Stomach (tissue), 9 donors: ENCODE results near the gene DUSP8. TPM values are rescaled to one million over a fixed set of nuclear protein-coding genes. Genes with fewer than 3 reads are reported as not detected.

ENCODE experiments used
- DNase-seq, 2 donors: peaks; one replicate each; pipeline versions ENCODE4 v3.0.0 to v3.0.0-alpha.2; 2013 to 2019
- H3K27ac ChIP-seq, 5 donors: fragments of 200-600 bp in 4 of 5; sonication (generic) in 4 of 5; one replicate each; pipeline ENCODE4 v1.5.1; 2013 to 2019; ENCODE audit warnings: mild to moderate bottlenecking in 1 of 5, moderate library complexity in 1 of 5
- H3K27me3 ChIP-seq, 3 donors: fragments of 200-600 bp; sonication (generic); one replicate each; pipeline ENCODE4 v1.5.1; 2017 to 2019; ENCODE audit warnings: mixed run types in 1 of 3
- H3K36me3 ChIP-seq, 4 donors: fragments of 200-600 bp; sonication (generic); 1 replicate in 3 of 4; 2 replicates in 1 of 4; pipeline ENCODE4 v1.5.1; 2016 to 2019
- H3K4me1 ChIP-seq, 4 donors: fragments of 200-600 bp; sonication (generic); one replicate each; pipeline ENCODE4 v1.5.1; 2016 to 2019
- H3K4me3 ChIP-seq, 4 donors: fragments of 200-600 bp; sonication (generic) in 3 of 4; one replicate each; pipeline ENCODE4 v1.5.1; 2016 to 2019; ENCODE audit warnings: mild to moderate bottlenecking in 1 of 4
- H3K9me3 ChIP-seq, 4 donors: fragments of 200-600 bp; sonication (generic); one replicate each; pipeline ENCODE4 v1.5.1; 2016 to 2019
- CTCF ChIP-seq, 7 experiments: fragments of 450-650 bp in 4 of 7; fragments of 200-600 bp in 3 of 7; sonication (generic) in 3 of 7; IDR thresholded peaks; one replicate each; pipeline ENCODE4 v1.5.1; 2016 to 2019; ENCODE audit warnings: antibody characterized with exemption in 7 of 7, control low read depth in 2 of 7, mild to moderate bottlenecking in 1 of 7
- EP300 ChIP-seq: sonication (generic); formaldehyde crosslinking; IDR thresholded peaks from one replicate; pipeline ENCODE4 v1.6.1; 2017; ENCODE audit warnings: antibody characterized with exemption
- POLR2A ChIP-seq, 4 donors: fragments of 450-650 bp; IDR thresholded peaks; one replicate each; pipeline ENCODE4 v1.6.1; 2016; ENCODE audit warnings: antibody characterized with exemption in 4 of 4, control low read depth in 2 of 4, mild to moderate bottlenecking in 1 of 4, moderate library complexity in 1 of 4
- POLR2AphosphoS5 ChIP-seq, 3 donors: sonication (generic); formaldehyde crosslinking; IDR thresholded peaks; one replicate each; pipeline ENCODE4 v1.6.1; 2016; ENCODE audit warnings: antibody characterized with exemption in 3 of 3
- WGBS, 5 donors: extraction: QIAGEN DNeasy Blood & Tissue Kit in 3 of 5; methylation state at CpG; one replicate each; pipeline versions ENCODE4 v1.1.5 to v1.1.7; 2013 to 2018; 5-methylcytosine and 5-hydroxymethylcytosine counted together
- intact Hi-C: fragments of 100-400 bp; cut with DNase I; formaldehyde crosslinking; loops from one replicate; pipeline ENCODE4 v1.15.1; 2023; ENCODE audit warnings: low total_unique reads
- polyA plus RNA-seq, 3 donors: library from polyadenylated mRNA; stranded (reverse); fragments of 200-250 nt; gene quantifications; one replicate each; pipeline ENCODE4 v1.2.3, GENCODE V29; 2013
- total RNA-seq, 5 donors: library from RNA; depleted of rRNA; stranded (reverse); fragments of >200 nt; gene quantifications; one replicate each; pipeline versions ENCODE4 v1.1.0 to v1.2.3, GENCODE V29; 2014 to 2016
- donor health status: healthy with polysubstance abuse.
- donor health status: Bipolar disorder and iron deficiency.
- donor health status: healthy.

DUSP8 gene
- total and polyA plus RNA-seq, 8 donors = 0.58 to 31.6 (median 2.6) TPM

DNA sequence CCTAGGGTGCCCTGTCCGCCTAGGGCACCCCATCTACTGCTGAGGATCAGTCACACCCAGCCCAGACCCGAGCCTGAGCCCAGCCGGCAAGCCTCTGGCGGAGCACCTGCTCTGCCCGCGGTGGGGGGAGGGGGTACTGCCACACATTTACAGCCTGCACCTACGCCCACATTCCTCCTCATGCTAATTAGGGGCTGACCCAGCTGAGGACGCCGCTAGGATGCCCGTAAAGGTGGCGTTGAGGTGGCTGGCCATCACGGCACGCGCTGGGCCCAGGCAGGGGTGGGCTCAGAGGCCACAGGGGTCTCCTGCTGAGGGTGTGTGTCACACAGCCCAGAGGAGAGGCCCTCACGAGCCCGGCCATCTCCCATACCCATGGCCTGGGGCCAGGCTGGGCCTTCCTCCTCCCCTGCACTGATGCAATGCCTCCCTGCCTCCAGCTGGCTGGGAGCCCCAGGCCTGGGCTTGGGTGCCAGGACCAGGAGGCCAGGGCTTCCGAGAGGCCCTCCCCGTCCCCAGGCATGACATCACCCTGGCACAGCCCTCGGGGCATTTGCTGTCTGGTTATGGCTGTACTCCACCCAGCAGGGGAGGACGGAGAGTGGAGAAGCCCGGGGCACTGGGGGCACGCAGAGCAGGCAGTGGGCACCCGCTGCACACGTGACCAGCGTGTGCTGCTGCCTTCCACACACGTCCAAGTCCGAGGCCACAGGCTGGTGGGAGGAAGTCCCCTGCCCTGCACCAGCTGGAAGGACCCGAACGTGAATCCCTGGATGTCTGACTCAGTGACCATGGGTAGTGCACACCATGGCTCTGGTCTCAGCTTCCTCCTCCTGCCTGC lies 12.7 kb downstream of the DUSP8 start:
- Histone ChIP-seq H3K27ac (peak overlapping the region; percentile 87 to 94 (median 89)), H3K27me3 (peaks cover 0 to 21% (median 0%) of the 10 kb centered on the region in 3 donors), H3K4me3 (peak overlapping the region in 2 of 4 donors; percentile 5 to 10), H3K9me3 (no peaks in the 10 kb centered on the region), H3K4me1 (peaks cover 30 to 63% (median 42%) of the 10 kb centered on the region in 4 donors), H3K36me3 (peaks cover 3 to 50% (median 26%) of the 10 kb centered on the region in 4 donors)
- TF ChIP-seq POLR2A (IDR thresholded peaks at IDR 0.05) (no peak), CTCF (IDR thresholded peaks at IDR 0.05) (peak in 1 of 7 experiments; percentile 7), EP300 (peak; percentile 62), POLR2AphosphoS5 (IDR thresholded peaks at IDR 0.05) (peak; percentile 40 to 90 (median 62))
- DNase-seq = peak; percentile 89 to 94
- intact Hi-C loops = no loop called here
- WGBS, 5 donors = 18 to 41% (median 34%) methylated on average over 16 to 29 of the region's 29 CpGs

- WGBS, 5 donors = 40 to 61% (median 49%) methylated on average over 8 to 12 of the region's 12 CpGs
- no peak for TF ChIP-seq POLR2AphosphoS5 (IDR thresholded peaks at IDR 0.05)
- no peak for TF ChIP-seq CTCF (IDR thresholded peaks at IDR 0.05)
- TF ChIP-seq EP300 = no peak
- TF ChIP-seq POLR2A (IDR thresholded peaks at IDR 0.05) = no peak
- Histone ChIP-seq H3K4me3 (peak overlapping the region in 2 of 4 donors; percentile 5 to 10), H3K9me3 (no peaks in the 10 kb centered on the region), H3K27ac (peak overlapping the region; percentile 87 to 94 (median 89)), H3K4me1 (peaks cover 30 to 63% (median 43%) of the 10 kb centered on the region in 4 donors), H3K27me3 (peaks cover 0 to 27% (median 0%) of the 10 kb centered on the region in 3 donors), H3K36me3 (peaks cover 3 to 45% (median 23%) of the 10 kb centered on the region in 4 donors)
- peak in 1 of 2 donors; percentile 34 for DNase-seq
- intact Hi-C loops = no loop called here
Observed at GRCh38 chr11:1558775-1559110, 13.3 kb downstream of the DUSP8 start.

DNA sequence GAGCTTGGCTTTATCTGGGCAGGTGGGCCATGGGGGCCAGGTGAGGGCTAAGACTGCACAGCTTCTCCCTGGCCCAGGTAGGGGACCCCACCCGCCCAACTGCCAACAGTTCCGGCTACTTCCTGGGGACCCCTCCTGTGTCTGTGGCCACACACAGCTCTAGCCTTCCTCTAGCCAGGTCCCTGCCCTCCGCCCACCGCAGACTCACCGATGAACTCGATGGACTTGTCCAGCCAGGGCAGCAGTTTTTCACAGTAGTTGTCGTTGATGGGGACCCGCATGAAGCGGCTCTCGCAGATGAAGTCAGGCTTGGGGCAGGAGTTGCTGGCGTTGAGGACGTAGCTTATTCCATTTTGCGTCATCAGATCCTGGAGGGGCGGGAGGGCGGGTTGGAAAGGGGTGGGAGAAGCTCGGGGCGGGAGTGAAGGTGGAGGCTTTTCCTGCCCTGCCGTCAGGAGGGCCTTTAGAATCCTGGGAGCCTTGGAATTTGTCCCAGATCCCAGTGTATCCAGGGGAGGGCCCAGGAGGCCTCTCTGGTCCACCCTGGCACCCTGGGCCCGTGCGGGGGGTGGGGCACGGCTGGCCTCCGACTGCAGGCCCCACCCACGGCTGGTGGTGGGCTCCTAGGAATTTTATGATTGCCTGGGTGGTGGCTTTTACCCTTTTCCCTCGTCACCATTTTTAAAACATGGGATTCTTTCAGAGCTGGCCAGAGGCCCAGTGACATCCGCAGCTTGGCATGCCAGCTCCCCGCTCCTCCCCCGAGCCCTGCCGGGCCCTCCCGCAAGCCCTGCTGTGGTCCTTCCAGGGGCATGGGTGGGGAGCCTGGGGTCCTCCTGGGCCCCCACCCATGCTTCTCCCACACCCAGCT lies 13.9 kb downstream of the DUSP8 start:
- intact Hi-C loops = no loop called here
- 30 to 40% (median 32%) methylated on average over 22 to 29 of the region's 29 CpGs for WGBS, 5 donors
- H3K36me3 ChIP-seq = peaks cover under 1 to 39% (median 17%) of the 10 kb centered on the region in 4 donors
- TF ChIP-seq POLR2AphosphoS5 (IDR thresholded peaks at IDR 0.05) (peak in 1 of 3 donors; percentile 8), CTCF (IDR thresholded peaks at IDR 0.05) (no peak)
- H3K4me3 ChIP-seq = peak overlapping the region in 1 of 4 donors; percentile 5
- peak overlapping the region; percentile 87 to 94 (median 89) for H3K27ac ChIP-seq
- peaks cover 30 to 64% (median 44%) of the 10 kb centered on the region in 4 donors for H3K4me1 ChIP-seq
- peak; percentile 52 to 82 for DNase-seq
- no peaks in the 10 kb centered on the region for H3K9me3 ChIP-seq
- peaks cover 0 to 28% (median 0%) of the 10 kb centered on the region in 3 donors for H3K27me3 ChIP-seq
